Right renal cortex interstitium (tissue), 3 donors: ENCODE measurements around the gene OR13J1. TPM values are rescaled to one million over a fixed set of nuclear protein-coding genes. Genes with fewer than 3 reads are reported as not detected.
A peak's percentile ranks its signal among the peaks of the same experiment; 100 is the strongest.
"Not testable (repeated sequence)": the region's sequence is repeated elsewhere in the genome, so short reads cannot be mapped to it uniquely, and the experiment has no call there.

ENCODE experiments used
- DNase-seq, 3 donors: peaks; one replicate each; pipeline ENCODE4 v3.0.0-alpha.2; 2013; ENCODE audit warnings: low read depth in 3 of 3, low spot score in 2 of 3
- polyA plus RNA-seq, 3 donors: library from polyadenylated mRNA; unstranded; fragments of 120-200 nt; gene quantifications; one replicate each; pipeline ENCODE4 v1.2.1, GENCODE V29; 2013; ENCODE audit not compliant: insufficient read length in 3 of 3

OR13J1 gene
- polyA plus RNA-seq, 3 donors = 0.08 TPM; not detected in 2

DNA sequence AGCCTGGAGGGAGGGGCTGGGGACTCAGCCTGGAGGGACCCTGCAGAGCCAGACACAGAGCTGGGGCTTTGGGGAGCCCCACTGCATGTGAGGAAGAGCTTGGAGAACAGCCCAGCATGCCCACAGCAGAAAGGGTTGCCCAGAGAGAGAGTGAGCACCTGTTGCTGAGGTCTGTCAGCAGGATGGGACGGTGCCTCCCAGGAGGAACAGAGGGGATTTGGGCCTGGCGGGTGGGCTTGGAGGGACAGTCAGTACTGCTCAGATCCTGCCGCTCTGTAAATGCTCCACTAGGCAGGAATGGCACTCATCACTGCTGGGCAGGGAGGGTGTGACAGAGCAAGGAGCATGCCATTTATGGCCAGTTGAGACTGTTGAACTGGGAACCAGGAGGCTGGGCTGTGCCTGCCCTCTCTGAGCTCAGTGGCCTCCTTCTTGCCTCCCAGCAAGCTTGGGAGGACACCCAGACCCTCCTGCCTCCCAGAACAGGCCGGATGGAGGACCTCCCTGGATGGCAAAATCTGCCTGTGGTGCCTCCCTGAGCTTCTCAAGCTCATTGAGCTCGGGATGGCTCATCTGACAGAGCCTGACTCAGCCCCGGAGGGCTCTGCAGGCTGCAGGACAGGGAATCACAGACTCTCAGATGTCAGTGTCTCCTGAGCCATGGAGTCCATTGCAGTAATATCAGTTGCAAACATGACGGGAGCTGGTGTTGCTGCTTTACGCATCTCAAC lies 35.0 kb upstream of the OR13J1 start:
- no peak for DNase-seq

DNA sequence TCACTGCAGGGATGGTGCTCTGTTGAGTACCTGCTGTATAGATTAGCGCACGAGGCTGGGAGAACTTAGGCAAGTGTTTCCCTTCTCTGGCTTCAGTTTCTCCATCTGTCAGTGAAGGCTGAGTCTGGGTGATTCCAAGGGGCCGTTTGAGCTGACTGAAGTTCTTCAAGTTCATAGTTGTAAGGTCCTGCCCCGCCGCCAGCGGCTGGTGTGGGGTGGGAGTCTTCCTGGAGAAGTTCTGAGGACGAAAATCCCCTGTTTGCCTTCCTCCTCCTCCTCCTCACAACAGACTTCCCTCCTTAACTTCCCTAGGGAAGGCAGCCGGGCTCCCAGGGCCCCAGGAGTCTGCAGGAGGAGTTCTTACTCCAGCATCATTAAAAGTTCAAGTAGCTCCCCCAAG lies 34.1 kb upstream of the OR13J1 start:
- DNase-seq = no peak

DNA sequence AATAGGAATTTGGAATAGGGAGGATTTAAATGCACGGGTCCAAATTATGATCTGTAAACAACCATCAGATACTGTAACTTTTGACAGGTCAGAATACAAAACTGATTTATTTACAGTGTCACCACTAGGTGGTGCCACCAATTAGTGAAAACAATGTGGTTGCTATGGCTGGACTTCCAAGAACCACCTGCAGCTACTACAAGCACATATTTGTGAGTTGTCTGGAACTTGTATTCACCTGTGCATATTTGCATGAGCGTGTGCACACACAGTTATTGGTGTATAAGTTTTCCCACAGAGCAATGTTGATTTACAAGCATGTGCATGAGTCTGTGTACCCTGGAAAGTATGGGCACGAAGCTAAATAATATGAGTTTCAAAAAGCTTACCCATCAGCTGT lies 32.8 kb upstream of the OR13J1 start:
- DNase-seq = no peak

DNA sequence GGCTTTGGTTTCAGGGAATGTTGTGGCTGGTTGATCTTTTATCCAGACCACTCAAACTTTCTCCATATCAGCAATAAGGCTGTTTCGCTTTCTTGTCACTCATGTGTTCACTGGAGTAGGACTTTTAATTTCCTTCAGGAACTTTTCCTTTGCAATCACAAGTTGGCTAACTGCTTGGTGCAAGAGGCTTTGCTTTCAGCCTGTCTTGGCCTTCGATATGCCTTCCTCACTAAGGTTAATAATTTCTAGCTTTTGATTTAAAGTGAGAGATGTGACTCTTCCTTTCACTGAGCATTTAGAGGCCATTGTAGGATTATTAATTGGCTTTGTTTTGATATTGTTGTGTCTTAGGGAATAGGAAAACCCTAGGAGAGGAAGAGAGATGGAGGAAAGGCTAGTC lies 28.8 kb upstream of the OR13J1 start:
- no peak for DNase-seq

DNA sequence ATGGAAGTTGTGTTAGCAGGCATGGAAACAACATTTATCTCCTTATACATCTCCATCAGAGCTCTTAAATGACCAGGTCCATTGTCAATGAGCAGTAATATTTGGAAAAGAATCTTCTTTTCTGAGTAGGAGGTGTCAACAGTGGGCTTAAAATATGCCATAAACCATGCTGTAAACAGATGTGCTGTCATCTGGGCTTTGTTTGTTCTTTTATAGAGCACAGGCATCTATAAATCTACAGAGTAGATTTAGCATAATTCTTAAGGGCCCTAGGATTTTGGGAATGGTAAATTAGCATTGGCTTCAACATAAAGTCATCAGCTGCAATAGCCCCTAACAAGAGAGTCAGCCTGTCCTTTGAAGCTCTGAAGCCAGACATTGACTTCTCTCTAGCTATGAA lies 28.1 kb upstream of the OR13J1 start:
- DNase-seq = no peak

DNA sequence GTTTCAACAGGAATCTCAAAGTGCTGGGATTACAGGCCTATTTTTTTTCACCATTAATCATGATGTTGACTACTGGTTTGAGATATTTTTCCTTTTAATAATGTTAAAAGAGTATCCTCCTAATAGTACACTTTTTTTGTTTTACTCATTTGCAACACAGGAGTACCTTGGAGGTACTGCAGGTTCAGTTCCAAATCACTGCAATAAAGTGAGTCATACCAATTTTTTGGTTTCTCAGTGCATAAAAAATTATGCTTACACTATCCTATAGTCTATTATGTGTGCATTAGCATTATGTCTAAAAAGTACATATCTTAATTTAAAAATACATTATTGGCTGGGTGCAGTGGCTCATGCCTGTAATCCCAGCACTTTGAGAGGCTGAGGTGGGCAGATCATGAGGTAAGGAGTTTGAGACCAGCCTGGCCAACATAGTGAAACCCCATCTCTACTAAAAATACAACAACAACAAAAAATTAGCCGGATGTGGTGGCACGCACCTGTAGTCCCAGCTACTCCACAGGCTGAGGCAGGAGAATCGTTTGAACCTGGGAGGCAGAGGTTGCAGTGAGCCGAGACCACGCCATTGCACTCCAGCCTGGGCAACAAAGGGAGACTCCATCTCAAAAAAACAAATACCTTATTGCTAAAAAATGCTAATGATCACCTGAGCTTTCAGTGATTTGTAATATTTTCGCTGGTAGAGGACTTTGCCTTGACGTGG lies 27.3 kb upstream of the OR13J1 start:
- DNase-seq = not testable (repeated sequence)

DNA sequence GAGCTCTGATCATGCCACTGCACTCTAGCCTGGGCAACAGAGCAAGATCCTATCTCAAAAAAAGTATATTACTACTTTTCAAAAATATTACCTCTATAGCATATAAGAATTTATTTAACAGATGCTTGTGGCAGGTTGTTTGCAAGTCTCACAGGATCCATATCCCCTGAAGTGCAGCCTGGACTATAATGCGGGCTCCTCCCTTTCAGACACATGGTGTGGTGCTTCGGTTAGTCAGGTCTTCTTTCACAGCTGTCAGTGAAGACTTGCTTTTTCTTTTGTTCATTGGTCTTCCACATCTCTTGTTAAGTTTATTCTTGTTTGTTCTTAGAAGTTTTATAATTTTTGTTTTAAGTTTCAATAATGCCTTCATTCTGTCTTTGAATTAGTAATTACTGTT lies 26.4 kb upstream of the OR13J1 start:
- DNase-seq = no peak

DNA sequence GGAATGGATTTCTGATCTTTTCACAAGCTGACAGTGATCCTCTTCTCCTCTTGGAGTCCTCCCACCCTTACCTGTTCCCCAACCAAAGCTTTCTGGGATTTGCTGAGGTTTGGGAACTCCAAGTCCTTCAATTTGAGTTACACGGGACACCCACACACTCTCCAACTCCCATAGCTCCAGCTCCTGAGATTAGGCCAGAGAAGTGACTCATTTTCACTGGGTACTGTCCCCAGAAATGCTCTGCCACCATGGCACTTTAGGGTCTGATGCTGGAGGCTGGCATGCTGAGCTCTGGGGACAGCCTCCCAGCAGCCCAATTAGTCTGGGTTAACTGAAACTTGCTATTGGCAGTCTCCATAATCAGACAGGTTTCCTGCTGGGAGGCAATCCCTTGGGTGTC lies 21.9 kb upstream of the OR13J1 start:
- no peak for DNase-seq

DNA sequence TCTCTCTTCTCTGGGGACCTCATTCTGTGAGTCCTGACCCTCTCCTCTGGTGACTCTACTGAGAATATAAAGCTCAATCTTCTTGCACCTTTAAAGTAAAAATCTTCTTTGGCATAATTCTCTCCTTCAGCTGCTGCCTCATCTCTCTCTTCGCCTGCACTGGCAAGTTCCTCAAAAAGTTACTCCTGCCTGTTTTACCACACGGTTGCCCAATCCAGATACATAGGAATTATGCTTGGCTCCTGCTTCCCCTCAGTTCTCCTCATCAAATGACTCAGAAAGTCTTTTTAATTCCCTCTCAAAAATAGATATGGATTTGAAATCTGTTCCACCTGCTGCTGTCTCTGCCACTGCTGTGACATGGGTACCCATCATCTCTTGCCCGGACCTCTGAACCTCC lies 21.4 kb upstream of the OR13J1 start:
- DNase-seq = no peak

DNA sequence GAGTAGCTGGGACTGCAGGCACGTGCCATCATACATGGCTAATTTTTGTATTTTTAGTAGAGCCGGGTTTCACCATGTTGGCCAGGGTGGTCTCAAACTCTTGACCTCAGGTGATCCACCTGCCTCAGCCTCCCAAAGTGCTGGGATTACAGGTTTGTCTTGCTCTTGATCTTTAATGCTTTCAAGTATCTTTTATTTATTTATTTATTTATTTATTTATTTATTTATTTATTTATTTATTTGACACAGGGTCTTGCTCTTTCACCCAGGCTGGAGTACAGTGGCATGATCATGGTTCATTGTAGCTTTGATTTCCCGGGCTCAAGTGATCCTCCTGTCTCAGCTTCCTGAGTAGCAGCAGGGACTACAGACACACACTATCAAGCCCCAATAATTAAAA lies 14.7 kb upstream of the OR13J1 start:
- not testable (repeated sequence) for DNase-seq

DNA sequence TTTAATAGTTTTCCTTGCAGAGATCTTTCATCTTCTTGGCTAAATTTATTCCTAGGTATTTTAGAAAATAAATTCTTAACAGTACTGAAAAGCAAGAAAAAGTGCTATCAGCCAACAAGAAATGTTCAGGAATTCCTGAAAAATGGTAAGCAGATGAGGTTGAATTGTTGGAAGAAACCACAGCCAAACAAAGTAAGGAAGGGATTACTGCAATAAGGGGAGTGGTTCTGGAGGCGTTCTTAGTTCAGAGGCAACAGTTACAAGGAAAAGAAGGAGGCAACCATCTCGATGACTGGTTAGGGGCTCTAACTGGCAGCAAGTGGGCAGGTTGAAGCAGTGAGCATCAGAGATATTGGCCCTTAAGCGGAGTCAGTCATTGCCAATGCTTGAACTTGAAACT lies 12.8 kb upstream of the OR13J1 start:
- no peak for DNase-seq

DNA sequence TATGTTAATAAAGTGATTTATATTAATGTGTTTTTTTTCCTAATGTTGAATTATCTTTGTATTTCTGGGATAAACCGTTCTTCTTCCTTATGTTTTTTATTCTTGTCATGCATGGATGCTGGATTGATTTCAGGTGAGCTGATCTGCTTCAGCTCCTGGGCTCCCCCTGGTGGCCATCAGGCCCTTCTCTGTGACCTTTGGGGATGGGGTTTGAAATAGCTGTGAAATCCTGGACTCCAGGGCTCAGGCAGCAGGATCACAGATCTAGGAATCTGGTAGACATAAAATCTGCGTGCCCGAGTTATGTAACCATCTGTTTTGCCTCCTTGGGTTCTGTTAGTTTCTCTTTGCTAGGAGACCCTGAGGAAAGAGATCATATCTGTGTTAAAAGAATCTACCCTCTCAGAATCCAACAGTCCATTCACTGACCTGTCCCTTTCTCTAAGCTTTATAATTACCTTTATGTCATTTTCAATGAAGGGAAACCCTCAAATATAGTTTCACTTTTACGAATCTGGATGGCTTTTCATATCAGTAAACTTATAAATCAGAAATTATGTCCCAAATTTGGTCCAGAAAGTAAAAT lies 12.2 kb upstream of the OR13J1 start:
- peak in 2 of 3 donors; percentile 57 to 60 for DNase-seq

DNA sequence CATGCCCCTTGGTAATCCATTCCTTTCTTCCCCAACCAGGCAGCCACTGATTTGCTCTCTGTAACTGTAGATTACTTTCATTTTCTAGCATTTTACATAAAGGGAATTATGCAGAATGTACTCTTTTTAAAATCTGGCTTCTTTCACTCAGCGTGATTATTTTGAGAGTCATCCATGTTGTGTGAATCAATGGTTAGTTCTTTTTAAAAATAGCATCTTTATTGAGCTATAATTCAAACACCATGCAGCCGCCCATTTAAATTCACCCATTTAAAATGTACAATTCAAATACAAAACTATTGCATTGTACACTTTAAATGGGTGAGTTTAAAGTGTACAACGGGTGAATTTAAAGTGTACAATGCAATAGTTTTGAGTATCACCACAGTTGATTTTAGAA lies 2.3 kb upstream of the OR13J1 start:
- DNase-seq = no peak

DNA sequence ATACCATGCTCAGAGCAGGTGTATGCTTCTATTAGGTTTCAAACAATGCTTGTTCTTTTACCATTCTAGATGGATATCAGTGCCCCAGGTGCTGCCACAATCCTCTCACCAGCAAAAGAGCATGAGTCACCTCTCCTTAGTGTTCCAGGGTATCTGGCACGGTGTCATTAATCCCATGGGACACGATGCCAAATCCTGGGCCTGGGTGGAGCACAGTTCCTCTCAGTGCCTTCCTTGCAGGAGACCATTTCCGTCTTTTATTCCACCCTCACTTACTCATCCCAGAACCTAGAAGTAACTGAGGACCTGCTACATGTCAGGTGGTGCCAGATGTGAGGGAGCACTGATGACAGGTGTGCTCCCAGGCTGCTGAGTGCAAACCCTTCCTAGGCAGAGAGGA lies 1.3 kb upstream of the OR13J1 start:
- DNase-seq = no peak

DNA sequence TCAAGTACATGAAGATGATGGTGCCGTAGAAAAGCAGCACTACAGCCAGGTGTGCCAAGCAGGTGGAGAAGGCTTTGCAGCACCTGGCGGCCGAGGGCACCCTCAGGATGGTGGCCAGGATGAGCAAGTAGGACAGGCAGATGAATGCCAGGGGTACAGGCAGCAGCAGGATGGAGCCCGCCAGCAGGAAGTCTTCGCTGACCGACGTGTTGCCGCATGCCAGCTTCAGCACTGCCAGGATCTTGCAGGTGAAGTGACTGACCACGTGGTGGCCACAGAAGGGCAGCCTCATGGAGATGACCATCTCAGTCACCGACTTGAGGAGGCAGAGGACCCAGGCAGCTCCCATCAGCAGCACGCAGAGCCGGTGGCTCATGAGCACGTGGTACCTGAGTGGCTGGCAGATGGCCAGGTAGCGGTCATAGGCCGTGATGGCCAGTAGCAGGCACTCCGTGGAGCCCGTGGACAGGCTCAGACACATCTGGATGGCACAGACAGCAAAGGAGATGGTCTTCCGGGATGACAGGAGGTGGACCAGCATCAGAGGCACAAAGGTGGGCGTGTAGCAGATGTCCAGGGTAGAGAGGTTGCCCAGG lies 482 bp downstream of the OR13J1 start:
- DNase-seq = no peak

DNA sequence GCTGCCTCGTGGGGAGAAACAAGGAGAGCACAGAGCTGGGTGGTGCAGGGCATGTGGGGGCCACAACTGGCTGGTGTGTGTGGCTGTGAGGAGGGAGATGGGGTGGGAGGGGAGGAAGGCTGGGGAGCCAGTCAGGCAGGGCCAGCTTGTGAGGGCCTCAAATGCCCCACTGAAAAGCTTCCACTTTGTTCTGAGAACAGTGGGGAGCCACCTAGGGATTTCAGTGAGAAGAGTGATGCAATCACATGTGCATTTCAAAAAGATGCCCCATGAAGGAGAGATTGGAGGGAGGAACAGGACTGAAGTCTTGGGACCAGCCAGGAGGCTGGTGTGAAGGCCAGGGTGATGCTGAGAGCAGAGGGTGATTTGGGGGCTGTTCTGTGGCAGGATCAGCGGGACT lies 1.3 kb downstream of the OR13J1 start:
- no peak for DNase-seq

DNA sequence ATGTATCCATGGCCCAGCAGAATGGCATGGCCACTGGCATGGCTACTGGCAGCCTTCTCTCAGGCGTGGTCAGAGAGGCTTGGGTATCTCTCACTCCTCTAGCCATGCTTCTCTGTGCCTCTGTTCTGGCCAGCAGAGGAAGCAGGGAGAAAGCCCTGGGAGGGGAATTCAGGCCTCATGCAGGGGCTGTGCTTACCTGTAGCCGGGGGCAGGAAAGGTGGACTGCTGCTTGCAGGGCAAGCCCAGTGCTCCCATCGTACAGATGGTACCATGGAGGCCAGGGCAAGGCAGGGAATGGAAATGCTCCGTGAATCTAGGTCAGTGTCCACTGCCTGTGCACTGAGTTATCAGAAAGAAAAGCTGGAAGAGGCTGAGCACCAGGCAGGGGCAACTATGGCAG lies 2.7 kb downstream of the OR13J1 start:
- no peak for DNase-seq

DNA sequence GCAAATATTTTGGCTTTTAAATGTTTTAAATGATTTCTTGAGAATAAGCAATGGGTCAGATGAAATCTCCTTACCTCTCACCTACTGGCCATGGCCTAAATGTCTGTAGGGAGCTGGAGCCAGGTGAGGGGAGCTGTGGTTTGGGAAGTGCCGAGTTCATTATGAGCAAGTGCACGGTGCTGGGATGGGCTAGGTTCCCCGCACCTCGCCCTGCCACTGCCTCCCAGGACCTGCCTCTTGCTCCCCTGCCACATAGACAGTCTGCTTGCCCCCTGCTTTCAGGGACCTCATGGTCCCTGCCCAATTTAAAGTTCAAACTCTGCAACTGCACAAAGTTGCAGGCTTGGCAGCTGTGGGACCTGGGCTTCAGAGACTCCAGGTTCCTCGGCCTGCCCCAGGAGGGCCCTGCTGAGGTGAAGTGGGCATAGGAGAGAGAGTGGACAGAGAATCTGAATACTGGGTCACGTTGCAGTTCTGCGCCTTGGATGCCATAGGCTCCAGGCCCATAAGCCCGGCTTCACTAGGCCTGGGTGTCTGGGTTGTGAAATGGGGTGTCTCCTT lies 5.4 kb downstream of the OR13J1 start:
- no peak for DNase-seq

DNA sequence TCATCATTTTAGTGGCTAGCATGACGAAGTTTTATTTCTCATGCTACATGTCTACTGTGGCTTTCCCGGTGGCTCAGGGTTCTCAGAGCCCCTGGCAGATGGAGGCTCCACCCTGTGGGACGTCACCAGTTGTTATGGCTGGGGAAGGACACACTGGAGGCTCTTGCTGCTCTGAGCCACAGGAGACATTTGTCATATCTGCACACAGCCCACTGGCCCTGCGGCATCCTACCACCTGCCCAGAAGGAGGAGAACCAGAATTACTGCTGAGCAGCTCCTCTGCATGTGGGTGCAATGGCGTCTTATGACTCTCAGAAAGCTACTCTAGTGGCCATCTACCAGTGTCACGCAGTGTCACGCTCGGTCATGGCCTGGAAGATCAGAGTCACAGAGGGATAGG lies 6.6 kb downstream of the OR13J1 start:
- DNase-seq = no peak

DNA sequence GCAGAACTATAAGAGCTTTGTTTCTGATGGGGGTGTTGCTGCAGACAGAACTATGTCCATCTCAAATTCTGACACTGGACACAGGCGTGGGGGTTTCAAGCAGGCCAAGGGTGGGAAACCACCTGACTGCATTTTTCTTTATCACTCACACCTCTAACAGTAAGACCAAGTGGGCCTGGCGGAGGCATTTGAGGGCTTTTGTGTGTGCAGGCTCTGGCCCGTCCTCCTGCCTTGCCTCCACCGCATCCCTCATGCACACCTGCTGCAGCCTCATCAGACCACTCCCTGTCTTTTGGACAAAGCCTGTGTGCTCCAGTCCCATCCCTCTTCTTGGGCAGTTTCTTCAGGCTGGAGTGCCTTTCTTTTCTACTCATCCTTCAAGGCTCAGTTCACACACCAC lies 7.9 kb downstream of the OR13J1 start:
- no peak for DNase-seq

DNA sequence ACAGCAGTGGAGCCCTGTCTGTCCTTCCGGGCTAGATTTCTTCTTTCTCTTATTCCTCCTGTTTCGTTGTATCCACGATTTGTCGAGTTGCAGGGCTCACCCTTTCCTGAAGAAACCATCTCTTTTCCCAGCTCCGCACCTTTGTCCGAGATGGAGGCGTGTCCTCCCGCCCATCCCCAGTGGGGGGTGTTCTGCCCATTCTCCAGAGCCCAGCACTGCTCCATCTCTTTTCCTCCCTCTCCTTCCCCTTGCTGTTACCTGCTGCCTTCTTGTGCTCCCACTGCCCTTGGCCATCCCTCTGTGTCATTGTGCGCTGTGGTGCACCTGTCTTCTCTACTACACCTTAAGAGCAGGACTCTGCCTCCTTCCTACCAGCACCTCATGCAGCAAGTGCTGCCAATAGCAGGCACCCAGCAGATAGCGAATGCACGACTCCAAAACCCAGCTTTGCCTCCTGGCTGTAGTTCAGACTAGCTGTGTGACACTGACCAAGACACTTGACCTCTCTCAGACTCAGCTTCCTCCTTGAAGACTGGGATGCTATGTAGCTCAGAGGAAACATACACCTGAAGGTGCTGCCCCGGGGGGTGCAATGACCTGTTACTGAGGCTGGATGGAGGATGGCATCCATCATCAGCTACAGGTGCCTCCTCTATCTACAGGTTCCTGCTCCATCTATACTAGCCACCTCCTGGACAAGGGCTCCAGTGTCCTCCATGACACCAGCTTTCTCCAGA lies 8.9 kb downstream of the OR13J1 start:
- no peak for DNase-seq
